ENCODE results near the gene PDLIM4.

DNA sequence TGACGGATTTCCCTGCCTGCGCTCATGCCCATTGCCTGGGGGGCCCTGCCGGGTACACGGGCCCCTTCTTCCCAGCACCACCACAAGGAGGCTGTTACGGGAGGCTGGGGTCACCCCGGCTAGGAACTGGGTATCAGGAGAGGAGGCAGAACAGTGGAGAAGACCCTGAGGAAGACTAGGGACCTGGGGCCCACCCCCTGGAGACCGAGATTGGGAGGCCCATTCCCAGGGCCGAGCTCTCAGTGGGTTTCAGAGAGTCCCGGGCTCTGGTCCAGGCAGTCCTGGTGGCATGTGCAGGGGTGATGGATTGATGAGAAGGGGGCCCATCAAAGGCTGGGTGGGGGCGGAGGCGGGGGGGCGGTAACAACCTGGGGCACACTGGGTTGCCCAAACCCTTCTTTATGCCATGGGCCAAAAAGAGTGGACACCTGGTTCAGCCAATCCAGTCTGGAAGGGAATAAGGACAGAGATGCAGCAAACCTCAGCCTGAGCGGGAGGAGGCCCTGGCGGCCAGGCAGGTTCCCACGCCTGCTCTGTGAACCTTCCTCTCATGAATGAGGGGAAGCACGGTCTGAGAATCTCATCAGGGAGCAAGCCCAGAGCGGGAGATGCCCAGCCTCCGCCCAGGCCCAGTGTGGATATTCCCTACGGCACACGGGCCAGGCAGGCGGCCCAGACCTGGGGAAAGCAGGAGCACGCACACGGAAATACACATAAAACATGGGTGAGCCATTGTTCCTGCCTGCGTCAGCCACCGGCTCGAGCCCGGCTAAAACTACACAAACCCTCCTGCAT, 29.1 kb upstream of the PDLIM4 start:
- TF ChIP-seq, protein P1, sequence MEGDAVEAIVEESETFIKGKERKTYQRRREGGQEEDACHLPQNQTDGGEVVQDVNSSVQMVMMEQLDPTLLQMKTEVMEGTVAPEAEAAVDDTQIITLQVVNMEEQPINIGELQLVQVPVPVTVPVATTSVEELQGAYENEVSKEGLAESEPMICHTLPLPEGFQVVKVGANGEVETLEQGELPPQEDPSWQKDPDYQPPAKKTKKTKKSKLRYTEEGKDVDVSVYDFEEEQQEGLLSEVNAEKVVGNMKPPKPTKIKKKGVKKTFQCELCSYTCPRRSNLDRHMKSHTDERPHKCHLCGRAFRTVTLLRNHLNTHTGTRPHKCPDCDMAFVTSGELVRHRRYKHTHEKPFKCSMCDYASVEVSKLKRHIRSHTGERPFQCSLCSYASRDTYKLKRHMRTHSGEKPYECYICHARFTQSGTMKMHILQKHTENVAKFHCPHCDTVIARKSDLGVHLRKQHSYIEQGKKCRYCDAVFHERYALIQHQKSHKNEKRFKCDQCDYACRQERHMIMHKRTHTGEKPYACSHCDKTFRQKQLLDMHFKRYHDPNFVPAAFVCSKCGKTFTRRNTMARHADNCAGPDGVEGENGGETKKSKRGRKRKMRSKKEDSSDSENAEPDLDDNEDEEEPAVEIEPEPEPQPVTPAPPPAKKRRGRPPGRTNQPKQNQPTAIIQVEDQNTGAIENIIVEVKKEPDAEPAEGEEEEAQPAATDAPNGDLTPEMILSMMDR (conservative IDR thresholded peaks at IDR 0.05) = no peak
- TF ChIP-seq ZFX (IDR thresholded peaks at IDR 0.05) = no peak
